ENCODE measurements around the gene CYP4F11. TPM values are rescaled to one million over a fixed set of nuclear protein-coding genes. Genes with fewer than 3 reads are reported as not detected.

Gene CYP4F11
- not detected in 2 replicates for total RNA-seq (2021)
- long read RNA-seq = 0 reads

DNA sequence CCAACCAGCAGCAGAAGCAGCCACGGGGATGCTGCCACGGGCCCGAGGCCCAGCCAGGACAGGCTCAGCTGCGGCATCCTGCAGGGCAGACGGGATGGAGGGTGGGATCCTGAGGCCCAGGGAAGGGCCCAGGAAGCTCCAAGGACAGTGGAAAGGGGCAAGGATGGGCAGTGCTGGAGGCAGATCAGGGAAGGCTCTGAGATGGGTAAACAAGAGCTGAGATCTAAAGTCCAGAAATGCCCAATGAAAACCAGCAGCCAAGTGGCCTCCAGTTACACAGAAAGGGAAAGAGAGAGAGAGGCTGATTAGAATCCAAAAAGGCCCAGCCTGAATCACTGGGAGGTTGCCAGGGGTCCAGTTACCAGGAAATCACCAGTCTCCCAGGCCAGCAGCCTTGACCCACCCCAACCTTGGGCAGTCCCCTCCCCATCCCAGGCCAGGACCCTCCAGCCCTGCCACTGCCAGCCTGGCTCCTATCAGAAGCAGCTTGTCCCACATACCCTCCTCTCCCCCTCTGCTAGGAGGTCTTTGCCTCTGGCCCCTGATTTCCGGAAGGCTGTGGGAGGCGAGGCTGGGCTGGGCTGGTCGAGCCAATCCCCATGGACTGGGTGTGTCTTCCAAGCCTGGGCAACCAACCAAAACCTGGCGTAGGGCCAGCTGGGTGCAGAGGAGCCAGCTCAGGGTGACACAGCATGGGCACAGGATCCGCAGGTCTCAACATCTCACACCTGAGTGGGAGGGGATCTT is at the start of gene CYP4F11:
TSS of gene CYP4F11 (minus strand) at position 198 of the 747 bp plus-strand sequence. CDS start at position 77, 121 bp downstream.
- H2BK5ac ChIP-seq (ENCODE audit: insufficient read length, low read length) = no peak within 1 kb of the TSS
- no peaks in the 10 kb centered on the region for H3K4me1 Mint-ChIP-seq
- H3K79me2 ChIP-seq (ENCODE audit: insufficient read depth, low read length) = no peaks in the 10 kb centered on the region
- H3K9ac ChIP-seq (ENCODE audit: extremely low read depth, insufficient read length, low read length) = no peak within 1 kb of the TSS
- H3K23ac ChIP-seq (ENCODE audit: insufficient read length, low read depth, low read length) = no peak within 1 kb of the TSS
- H4K5ac ChIP-seq (ENCODE audit: insufficient read length, low read depth, low read length) = no peak within 1 kb of the TSS
- H2BK12ac ChIP-seq (ENCODE audit: insufficient read length, low read depth, low read length) = no peak within 1 kb of the TSS
- no peak within 1 kb of the TSS for H3K4me2 ChIP-seq (ENCODE audit: insufficient read depth, insufficient read length, low read length)
- H2AFZ ChIP-seq (ENCODE audit: low read length) = no peak within 1 kb of the TSS
- peaks cover 1% of the 10 kb centered on the region; the same call in 1 of the 2 replicates for H3K27me3 Mint-ChIP-seq (ENCODE audit: low read depth)
- no peak within 1 kb of the TSS for H4K8ac ChIP-seq (replicated peaks; ENCODE audit: insufficient read length, low read depth, low read length)
- H3K36me3 Mint-ChIP-seq (ENCODE audit: insufficient read depth in 1 of 3, low read depth in 3 of 3) = peaks cover 8 to 9% (median 9%) of the 10 kb centered on the region in 3 experiments
- H3K56ac ChIP-seq (ENCODE audit: insufficient read length, low read depth, low read length) = no peak within 1 kb of the TSS
- no peak within 1 kb of the TSS for H3K4ac ChIP-seq (ENCODE audit: low read depth, low read length)
- no peak within 1 kb of the TSS for H3K14ac ChIP-seq (ENCODE audit: insufficient read depth, low read length)
- no peaks in the 10 kb centered on the region for H3K79me1 ChIP-seq (ENCODE audit: insufficient read depth, low read depth, low read length, poor library complexity, severe bottlenecking)
- TF ChIP-seq CTCF (conservative IDR thresholded peaks at IDR 0.05) = no peak
- no CpG with 5 or more reads among the region's 10 CpGs for WGBS (ENCODE audit: extremely low coverage, insufficient read length, low lambda C conversion rate)
- peaks cover 71% of the 10 kb centered on the region for H3K9me3 ChIP-seq (ENCODE audit: control insufficient read depth, low read depth, low read length)
- H3K27ac ChIP-seq (ENCODE audit: insufficient read length, low read depth, low read length) = no peak within 1 kb of the TSS
- no peak within 1 kb of the TSS for H2AK5ac ChIP-seq (ENCODE audit: insufficient read length, low read length)
- H2BK15ac ChIP-seq (ENCODE audit: low read depth, low read length) = no peak within 1 kb of the TSS
- H3T11ph ChIP-seq (ENCODE audit: low read length) = no peak within 1 kb of the TSS
- H3K27ac Mint-ChIP-seq = no peak within 1 kb of the TSS; a peak in 1 of 7 replicates
- H2BK120ac ChIP-seq (ENCODE audit: low read depth, low read length, poor library complexity, severe bottlenecking) = no peak within 1 kb of the TSS
- H3K4me1 ChIP-seq (ENCODE audit: insufficient read depth, low read length) = no peaks in the 10 kb centered on the region
- no peak within 1 kb of the TSS for H3K4me3 Mint-ChIP-seq
- DNase-seq = no peak
- no peak within 1 kb of the TSS for H3K18ac ChIP-seq (ENCODE audit: insufficient read length, low read depth, low read length)
- no peak within 1 kb of the TSS for H4K91ac ChIP-seq (ENCODE audit: insufficient read length, low read depth, low read length)
- H4K20me1 ChIP-seq (ENCODE audit: control insufficient read depth, insufficient read depth, insufficient read length) = no peaks in the 10 kb centered on the region
- peaks cover 65 to 71% of the 10 kb centered on the region in 2 experiments for H3K9me3 Mint-ChIP-seq
- no peak within 1 kb of the TSS for H2BK20ac ChIP-seq (ENCODE audit: low read depth, low read length, poor library complexity, severe bottlenecking)
- no peaks in the 10 kb centered on the region; the same call in 1 of the 2 replicates for H3K27me3 ChIP-seq (ENCODE audit: insufficient read depth, low read length)
- H3K23me2 ChIP-seq (ENCODE audit: insufficient read length, low read depth, low read length, poor library complexity, severe bottlenecking) = no peaks in the 10 kb centered on the region
